Breast epithelium (tissue), 4 donors: ENCODE results near the gene TMEM253. TPM values are rescaled to one million over a fixed set of nuclear protein-coding genes. Genes with fewer than 3 reads are reported as not detected.
A peak's percentile ranks its signal among the peaks of the same experiment; 100 is the strongest.

Experiments used
- DNase-seq, 2 donors: peaks; one replicate each; pipeline ENCODE4 v3.0.0-alpha.2; 2019; ENCODE audit warnings: low spot score in 2 of 2
- H3K27ac ChIP-seq, 2 donors: fragments of 200-600 bp; sonication (generic) in 1 of 2; one replicate each; pipeline ENCODE4 v1.5.1; 2016 to 2019; ENCODE audit warnings: mild to moderate bottlenecking in 1 of 2
- H3K27me3 ChIP-seq, 2 donors: fragments of 200-600 bp; sonication (generic) in 1 of 2; one replicate each; pipeline versions ENCODE4 v1.5.1 to v1.6.0; 2017 to 2019; ENCODE audit warnings: control low read depth in 1 of 2, mild to moderate bottlenecking in 1 of 2
- H3K36me3 ChIP-seq: fragments of 200-600 bp; one replicate; pipeline ENCODE4 v1.5.1; 2019
- H3K4me1 ChIP-seq, 2 donors: fragments of 200-600 bp; sonication (generic); one replicate each; pipeline ENCODE4 v1.5.1; 2016 to 2019; ENCODE audit warnings: control low read depth in 1 of 2
- H3K4me3 ChIP-seq, 3 donors: fragments of 200-600 bp; sonication (generic); 1 replicate in 2 of 3; 2 replicates in 1 of 3; pipeline ENCODE4 v1.5.1; 2016 to 2019; ENCODE audit warnings: mild to moderate bottlenecking in 3 of 3, moderate library complexity in 2 of 3
- H3K9me3 ChIP-seq, 2 donors: fragments of 200-600 bp; sonication (generic) in 1 of 2; one replicate each; pipeline ENCODE4 v1.5.1; 2016 to 2019; ENCODE audit warnings: control low read depth in 1 of 2
- CTCF ChIP-seq, 3 donors: fragments of 450-650 bp; IDR thresholded peaks; one replicate each; pipeline ENCODE4 v1.5.1; 2016 to 2017; ENCODE audit warnings: antibody characterized with exemption in 3 of 3, mild to moderate bottlenecking in 3 of 3, moderate library complexity in 3 of 3
- POLR2A ChIP-seq: fragments of 450-650 bp; IDR thresholded peaks from one replicate; pipeline ENCODE4 v1.6.1; 2016; ENCODE audit warnings: antibody characterized with exemption, mild to moderate bottlenecking, moderate library complexity
- POLR2AphosphoS5 ChIP-seq, 3 donors: sonication (generic); formaldehyde crosslinking; IDR thresholded peaks; one replicate each; pipeline ENCODE4 v1.6.1; 2017; ENCODE audit warnings: antibody characterized with exemption in 3 of 3
- intact Hi-C: fragments of 100-400 bp; cut with DNase I; formaldehyde crosslinking; loops from one replicate; pipeline ENCODE4 v1.15.1; 2023; ENCODE audit warnings: low total_unique reads
- total RNA-seq, 3 donors: library from RNA; depleted of rRNA; stranded (reverse); fragments of >200 nt; gene quantifications; one replicate each; pipeline ENCODE4 v1.1.0, GENCODE V29; 2016

Gene TMEM253
- total RNA-seq, 3 donors from 2014 or later: 0.44 to 1.3 (median 0.98) TPM

- no peaks in the 10 kb centered on the region for H3K36me3 ChIP-seq
- no peak overlapping the region for H3K4me3 ChIP-seq
- H3K27me3 ChIP-seq: no peaks in the 10 kb centered on the region
- intact Hi-C loops: no loop called here
- H3K27ac ChIP-seq: peak overlapping the region; percentile 59 to 92
- no peak for TF ChIP-seq POLR2A
- TF ChIP-seq POLR2AphosphoS5 (IDR thresholded peaks at IDR 0.05): no peak
- TF ChIP-seq CTCF (IDR thresholded peaks at IDR 0.05): no peak
- DNase-seq: no peak
- no peaks in the 10 kb centered on the region for H3K9me3 ChIP-seq
- H3K4me1 ChIP-seq: peaks cover 4 to 7% of the 10 kb centered on the region in 2 donors
Observed at GRCh38 chr14:21074398-21075272, 26.2 kb upstream of the TMEM253 start.

GRCh38 chr14:21075719-21076437 is 25.0 kb upstream of the TMEM253 start:
- no peak for DNase-seq
- Histone ChIP-seq H3K27ac (peak overlapping the region in 1 of 2 donors; percentile 92), H3K36me3 (peaks cover 7% of the 10 kb centered on the region), H3K4me1 (peaks cover 4 to 7% of the 10 kb centered on the region in 2 donors), H3K27me3 (no peaks in the 10 kb centered on the region), H3K9me3 (no peaks in the 10 kb centered on the region), H3K4me3 (no peak overlapping the region)
- TF ChIP-seq POLR2A (no peak), CTCF (IDR thresholded peaks at IDR 0.05) (no peak), POLR2AphosphoS5 (IDR thresholded peaks at IDR 0.05) (no peak)
- intact Hi-C loops: no loop called here

GRCh38 chr14:21077672-21078071 is 23.2 kb upstream of the TMEM253 start:
- intact Hi-C loops: no loop called here
- peaks cover 7% of the 10 kb centered on the region for H3K36me3 ChIP-seq
- H3K27ac ChIP-seq: no peak overlapping the region
- H3K27me3 ChIP-seq: no peaks in the 10 kb centered on the region
- DNase-seq: no peak
- TF ChIP-seq POLR2AphosphoS5 (IDR thresholded peaks at IDR 0.05) (no peak), POLR2A (no peak), CTCF (IDR thresholded peaks at IDR 0.05) (no peak)
- H3K4me3 ChIP-seq: no peak overlapping the region
- H3K9me3 ChIP-seq: no peaks in the 10 kb centered on the region
- H3K4me1 ChIP-seq: peaks cover 3 to 4% of the 10 kb centered on the region in 2 donors

GRCh38 chr14:21078287-21078686 is 22.6 kb upstream of the TMEM253 start:
- Histone ChIP-seq H3K27me3 (no peaks in the 10 kb centered on the region), H3K4me3 (no peak overlapping the region), H3K27ac (no peak overlapping the region), H3K9me3 (no peaks in the 10 kb centered on the region), H3K36me3 (peaks cover 7% of the 10 kb centered on the region), H3K4me1 (no peaks in the 10 kb centered on the region)
- TF ChIP-seq CTCF (IDR thresholded peaks at IDR 0.05) (no peak), POLR2A (no peak), POLR2AphosphoS5 (IDR thresholded peaks at IDR 0.05) (no peak)
- no peak for DNase-seq
- intact Hi-C loops: no loop called here

- TF ChIP-seq CTCF (IDR thresholded peaks at IDR 0.05) (no peak), POLR2A (no peak), POLR2AphosphoS5 (IDR thresholded peaks at IDR 0.05) (no peak)
- Histone ChIP-seq H3K4me3 (no peak overlapping the region), H3K27me3 (no peaks in the 10 kb centered on the region), H3K36me3 (peaks cover 7% of the 10 kb centered on the region), H3K27ac (no peak overlapping the region), H3K9me3 (no peaks in the 10 kb centered on the region), H3K4me1 (no peaks in the 10 kb centered on the region)
- DNase-seq: no peak
- intact Hi-C loops: no loop called here
Observed at GRCh38 chr14:21078726-21079125, 22.1 kb upstream of the TMEM253 start.
